Adrenal gland (tissue), 5 donors: Measurements from ENCODE around the gene FCHSD1.

Experiments
- CTCF ChIP-seq, 6 experiments: fragments of 450-650 bp in 4 of 6; fragments of 200-600 bp in 2 of 6; sonication (generic) in 1 of 6; IDR thresholded peaks; 1 replicate in 5 of 6; 2 replicates in 1 of 6; pipeline versions ENCODE4 v1.5.1 to v1.8.0; 2016 to 2021; ENCODE audit warnings: antibody characterized with exemption in 6 of 6, mild to moderate bottlenecking in 2 of 6, moderate library complexity in 1 of 6
- POLR2A ChIP-seq, 2 donors: fragments of 450-650 bp; IDR thresholded peaks; one replicate each; pipeline ENCODE4 v1.6.1; 2017; ENCODE audit warnings: antibody characterized with exemption in 2 of 2, mild to moderate bottlenecking in 2 of 2, moderate library complexity in 1 of 2
- donor health status: DM: no; HTN: no; CAD: no.

GRCh38 chr5:141651728-141652105 is 499 bp upstream of the FCHSD1 start:
- TF ChIP-seq CTCF (IDR thresholded peaks at IDR 0.05) (no peak), POLR2A (IDR thresholded peaks at IDR 0.05) (no peak)
